ENCODE data around the gene CEP55.

- no peak for TF ChIP-seq CTCF (IDR thresholded peaks at IDR 0.05; ENCODE audit: low read length)
- no peak for TF ChIP-seq EZH2 (IDR thresholded peaks at IDR 0.05; ENCODE audit: borderline replicate concordance, low read length)
Measured at GRCh38 chr10:93560541-93560940, 64.1 kb downstream of the CEP55 start.

Data from OCI-LY1 (cell line).